HUES6 (cell line): Measurements from ENCODE around the gene ZBED1.

Experiments used
- H3K27ac ChIP-seq: 2 replicates; pipeline ENCODE4 v1.7.0; 2013; ENCODE audit warnings: low read depth, mild to moderate bottlenecking, low read length, inconsistent platforms
- H3K27me3 ChIP-seq: 2 replicates; pipeline ENCODE4 v1.6.1; 2013; ENCODE audit warnings: low read length; ENCODE audit not compliant: control insufficient read depth, insufficient read depth
- H3K36me3 ChIP-seq: 2 replicates; pipeline ENCODE4 v1.6.1; 2013; ENCODE audit warnings: low read length; ENCODE audit not compliant: control insufficient read depth, insufficient read depth
- H3K4me1 ChIP-seq: 2 replicates; pipeline ENCODE4 v1.6.1; 2013; ENCODE audit warnings: low read length; ENCODE audit not compliant: control insufficient read depth, insufficient read depth
- H3K4me3 ChIP-seq: 2 replicates; pipeline ENCODE4 v1.5.1; 2013; ENCODE audit warnings: low read depth, low read length
- H3K9ac ChIP-seq: one replicate; pipeline ENCODE4 v1.6.1; 2013; ENCODE audit warnings: mild to moderate bottlenecking, low read length
- H3K9me3 ChIP-seq: 2 replicates; pipeline ENCODE4 v1.6.1; 2013; ENCODE audit warnings: low read depth, low read length; ENCODE audit not compliant: control insufficient read depth, insufficient read depth

Gene ZBED1

DNA sequence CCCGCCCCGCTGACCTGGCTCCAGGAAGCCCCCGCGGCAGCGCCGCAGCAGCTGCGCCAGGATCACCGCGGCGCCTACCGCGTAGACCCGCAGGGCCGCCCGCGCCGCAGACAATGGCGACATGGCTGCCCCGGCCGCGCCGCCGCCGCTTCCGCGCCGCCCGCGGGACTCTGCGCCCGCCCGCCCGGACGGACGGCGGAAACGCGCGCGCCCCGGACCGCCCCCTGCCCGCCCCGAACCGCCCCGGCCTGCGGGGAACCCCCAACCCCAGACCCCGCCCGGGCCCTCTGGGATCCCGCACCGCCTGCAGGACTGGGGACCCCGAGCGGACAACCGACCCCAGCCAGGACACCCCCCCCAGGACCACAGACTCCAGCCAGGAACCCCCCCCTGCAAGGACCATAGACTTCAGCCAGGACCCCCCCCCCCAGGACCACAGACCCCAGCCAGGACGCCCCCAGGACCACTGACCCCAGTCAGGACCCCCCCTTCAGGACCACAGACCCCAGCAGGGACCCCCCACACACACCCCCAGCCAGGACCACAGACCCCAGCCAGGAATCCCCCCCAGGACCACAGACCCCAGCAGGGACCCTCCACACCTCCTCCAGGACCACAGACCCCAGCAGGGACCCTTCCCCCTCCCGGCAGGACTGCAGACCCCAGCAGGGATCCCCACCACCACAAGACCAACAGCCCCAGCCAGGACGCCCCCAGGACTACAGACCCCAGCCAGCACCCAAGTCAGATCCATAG, at the start of gene ZBED1, which contains the start of gene DHRSX:
Gene ZBED1 (minus strand): TSS at position 174 of the 756 bp plus-strand sequence. CDS start 10,257 bp downstream, outside the sequence.
Gene DHRSX (minus strand): TSS at position 174 of the 756 bp plus-strand sequence. CDS start 51 bp downstream, at position 123.
- Histone ChIP-seq H3K36me3 (peaks cover 4% of the 10 kb centered on the region; the same call in 1 of the 2 replicates), H3K4me1 (peaks cover 20% of the 10 kb centered on the region), H3K27ac (peak within 1 kb of the TSS; percentile 93), H3K9ac (peak within 1 kb of the TSS; percentile 86), H3K9me3 (no peaks in the 10 kb centered on the region), H3K4me3 (peak within 1 kb of the TSS; percentile 89), H3K27me3 (no peaks in the 10 kb centered on the region)

DNA sequence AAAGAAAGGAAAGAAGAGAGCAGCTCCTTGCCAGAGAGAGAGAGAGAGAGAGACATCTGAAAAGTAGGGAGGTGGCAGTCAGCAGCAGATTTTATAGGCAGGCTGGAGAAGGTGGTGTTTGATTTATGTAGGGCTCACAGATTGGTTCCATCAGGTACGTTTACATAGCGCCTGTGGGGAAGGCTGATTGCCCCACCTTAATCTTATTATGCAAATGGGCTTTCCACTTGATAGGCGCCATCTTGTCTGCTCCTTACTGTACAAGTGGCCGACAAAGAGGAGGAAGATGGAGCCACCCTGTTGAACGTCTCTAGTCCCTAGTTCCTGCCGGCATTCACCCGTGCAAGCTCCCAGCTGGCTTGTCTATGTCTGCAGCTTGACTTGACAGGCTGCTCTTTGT, 49.1 kb upstream of the ZBED1 start:
- H3K9ac ChIP-seq, result peak overlapping the region; percentile 0
- H3K36me3 ChIP-seq, result no peaks in the 10 kb centered on the region
- H3K27ac ChIP-seq, result peak overlapping the region; percentile 47
- H3K4me1 ChIP-seq, result peaks cover 24% of the 10 kb centered on the region
- H3K9me3 ChIP-seq, result peaks cover 17% of the 10 kb centered on the region
- no peaks in the 10 kb centered on the region for H3K27me3 ChIP-seq
- no peak overlapping the region for H3K4me3 ChIP-seq

DNA sequence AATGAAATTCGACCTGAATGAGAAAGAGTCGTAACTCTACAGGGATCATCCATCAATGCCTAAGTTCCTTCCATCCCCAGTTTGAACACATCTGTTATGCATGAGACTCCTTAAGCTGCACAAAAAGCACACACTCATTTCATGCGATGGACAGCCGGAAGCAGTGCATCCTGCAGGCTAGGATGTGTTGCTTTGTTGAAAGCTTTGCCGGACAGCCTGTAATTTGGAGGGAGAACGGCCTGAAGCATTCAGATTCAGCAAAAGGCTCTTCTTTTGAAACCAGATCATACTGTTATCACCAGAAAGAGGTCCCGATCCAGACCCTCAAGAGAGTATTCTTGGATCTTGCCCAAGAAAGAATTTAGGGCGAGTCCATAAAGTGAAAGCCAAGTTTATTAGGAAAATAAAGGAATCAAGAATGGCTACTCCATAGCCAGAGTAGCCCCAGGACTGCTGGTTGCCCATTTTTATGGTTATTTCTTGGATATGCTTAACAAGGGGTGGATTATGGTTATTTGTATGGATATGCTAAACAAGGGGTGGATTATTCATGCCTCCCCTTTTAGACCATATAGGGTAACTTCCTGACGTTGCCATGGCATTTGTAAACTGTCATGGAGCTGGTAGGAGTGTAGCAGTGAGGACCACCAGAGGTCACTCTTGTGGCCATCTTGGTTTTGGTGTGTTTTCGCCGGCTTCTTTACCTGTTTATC, 48.1 kb upstream of the ZBED1 start:
- Histone ChIP-seq H3K4me1 (peaks cover 24% of the 10 kb centered on the region), H3K4me3 (peak overlapping the region; percentile 9; the same call in 1 of the 2 replicates), H3K9me3 (peaks cover 24% of the 10 kb centered on the region), H3K36me3 (no peaks in the 10 kb centered on the region), H3K27me3 (no peaks in the 10 kb centered on the region), H3K9ac (no peak overlapping the region), H3K27ac (peak overlapping the region; percentile 78)

DNA sequence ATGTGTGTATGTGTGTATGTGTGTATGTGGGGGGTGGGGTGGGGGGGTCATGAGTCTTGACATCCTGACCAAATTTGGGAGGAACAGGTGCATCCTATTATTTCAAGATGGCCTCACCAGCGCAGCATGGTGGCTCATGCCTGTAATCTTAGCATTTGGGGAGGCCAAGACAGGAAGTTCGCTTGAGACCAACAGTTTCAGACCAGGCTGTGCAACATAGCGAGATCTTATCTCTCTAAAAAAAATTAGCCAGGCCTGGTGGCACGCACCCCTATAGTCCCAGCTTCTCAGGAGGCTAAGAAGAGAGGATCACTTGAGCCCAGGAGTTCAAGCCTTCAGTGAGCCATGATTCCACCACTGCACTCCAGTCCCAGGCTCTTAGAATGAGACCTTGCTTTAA, 47.0 kb upstream of the ZBED1 start:
- Histone ChIP-seq H3K9me3 (peaks cover 26% of the 10 kb centered on the region), H3K4me1 (peaks cover 24% of the 10 kb centered on the region), H3K36me3 (no peaks in the 10 kb centered on the region), H3K9ac (no peak overlapping the region), H3K4me3 (no peak overlapping the region), H3K27me3 (no peaks in the 10 kb centered on the region), H3K27ac (no peak overlapping the region)

DNA sequence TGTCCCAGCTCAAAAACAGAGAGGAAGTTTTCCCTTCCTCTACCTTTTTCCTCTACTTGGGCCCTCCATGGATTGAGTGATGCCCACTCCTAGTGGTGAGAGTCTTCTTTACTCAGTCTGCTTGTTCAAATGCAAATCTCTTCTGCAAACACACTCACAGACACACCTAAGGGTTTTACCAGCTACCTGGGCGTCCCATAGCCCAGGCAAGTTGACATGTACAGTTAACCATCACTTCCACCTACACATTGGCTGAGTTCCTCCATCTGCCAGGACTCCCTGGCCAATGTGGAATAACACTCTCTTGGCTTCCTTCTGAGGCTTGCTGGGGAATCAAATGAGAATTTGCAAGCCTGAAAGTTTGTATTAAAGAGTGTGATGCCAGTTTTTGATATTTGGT, 45.7 kb upstream of the ZBED1 start:
- Histone ChIP-seq H3K27me3 (no peaks in the 10 kb centered on the region), H3K9ac (no peak overlapping the region), H3K9me3 (peaks cover 26% of the 10 kb centered on the region), H3K36me3 (no peaks in the 10 kb centered on the region), H3K27ac (no peak overlapping the region), H3K4me1 (peaks cover 24% of the 10 kb centered on the region), H3K4me3 (no peak overlapping the region)

DNA sequence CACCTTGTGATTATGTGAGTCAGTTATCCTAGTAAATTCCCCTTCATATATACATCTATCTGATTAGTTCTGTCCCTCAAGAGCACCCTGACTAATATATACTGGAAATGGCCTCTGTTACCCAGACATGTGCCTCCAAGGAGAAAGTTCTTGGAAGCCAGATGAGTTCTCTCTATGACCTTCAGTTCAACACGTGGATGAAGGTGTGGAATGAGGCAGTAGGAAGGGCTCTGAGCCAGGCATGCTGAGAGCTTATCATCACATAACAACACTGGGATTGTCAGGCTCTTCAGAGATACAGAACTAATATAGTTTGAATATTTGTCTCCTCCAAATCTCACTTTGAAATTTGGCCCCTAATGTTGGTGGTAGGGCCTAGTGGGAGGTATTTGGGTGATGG, 44.4 kb upstream of the ZBED1 start:
- Histone ChIP-seq H3K27me3 (no peaks in the 10 kb centered on the region), H3K36me3 (no peaks in the 10 kb centered on the region), H3K4me1 (peaks cover 18% of the 10 kb centered on the region), H3K4me3 (no peak overlapping the region), H3K9ac (no peak overlapping the region), H3K9me3 (peaks cover 26% of the 10 kb centered on the region), H3K27ac (no peak overlapping the region)

DNA sequence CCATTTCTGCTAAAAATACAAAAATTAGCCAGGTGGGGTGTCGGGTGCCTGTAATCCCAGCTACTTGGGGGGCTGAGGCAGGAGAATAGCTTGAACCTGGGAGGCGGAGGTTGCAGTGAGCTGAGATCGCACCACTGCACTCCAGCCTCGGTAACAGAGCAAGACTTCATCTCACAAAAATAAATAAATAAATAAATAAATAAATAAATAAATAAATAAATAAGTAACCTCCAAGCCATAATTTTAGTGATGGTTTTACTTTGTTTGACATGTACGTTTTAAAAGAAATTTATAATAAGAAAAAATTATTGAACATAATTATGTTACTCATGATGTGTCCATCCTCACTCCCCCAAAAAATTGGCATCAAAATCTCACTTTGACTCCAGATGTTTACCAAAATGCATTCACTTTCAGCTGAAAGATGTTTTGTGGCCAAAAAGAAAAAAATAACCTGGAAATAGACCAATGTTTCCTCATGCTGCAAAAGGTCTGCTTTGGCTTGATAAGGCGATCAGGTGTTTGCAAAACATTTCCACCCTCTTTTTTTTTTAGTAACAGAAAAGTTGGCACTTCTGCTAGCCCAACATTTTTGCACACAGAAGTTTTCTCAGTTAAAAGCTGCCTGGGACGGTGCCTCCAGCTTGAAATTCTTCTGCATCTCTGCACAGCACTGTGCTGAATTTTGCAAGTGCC, 42.2 kb upstream of the ZBED1 start:
- Histone ChIP-seq H3K27me3 (no peaks in the 10 kb centered on the region), H3K4me3 (no peak overlapping the region), H3K27ac (no peak overlapping the region), H3K9ac (no peak overlapping the region), H3K36me3 (no peaks in the 10 kb centered on the region), H3K9me3 (peaks cover 26% of the 10 kb centered on the region), H3K4me1 (no peaks in the 10 kb centered on the region)

DNA sequence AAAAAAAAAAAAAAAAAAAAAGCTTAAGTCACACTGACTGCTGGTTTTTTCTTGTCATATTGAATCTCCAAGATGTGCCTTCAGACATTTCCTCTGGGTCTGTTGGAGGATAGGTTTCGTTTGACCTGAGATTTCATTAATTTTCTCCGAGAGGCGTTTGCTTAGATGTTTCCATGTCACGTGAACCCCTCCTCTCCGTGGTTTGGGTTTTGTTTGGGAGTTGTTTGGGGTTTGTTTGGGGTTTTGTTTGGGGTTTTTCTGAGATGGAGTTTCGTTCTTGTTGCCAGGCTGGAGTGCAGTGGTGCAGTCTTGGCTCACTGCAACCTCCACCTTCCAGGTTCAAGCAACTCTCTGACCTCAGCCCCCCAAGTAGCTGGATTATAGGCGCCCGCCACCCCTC, 40.8 kb upstream of the ZBED1 start:
- Histone ChIP-seq H3K27me3 (no peaks in the 10 kb centered on the region), H3K36me3 (no peaks in the 10 kb centered on the region), H3K9me3 (peaks cover 22% of the 10 kb centered on the region), H3K9ac (no peak overlapping the region), H3K27ac (no peak overlapping the region), H3K4me3 (no peak overlapping the region), H3K4me1 (no peaks in the 10 kb centered on the region)

DNA sequence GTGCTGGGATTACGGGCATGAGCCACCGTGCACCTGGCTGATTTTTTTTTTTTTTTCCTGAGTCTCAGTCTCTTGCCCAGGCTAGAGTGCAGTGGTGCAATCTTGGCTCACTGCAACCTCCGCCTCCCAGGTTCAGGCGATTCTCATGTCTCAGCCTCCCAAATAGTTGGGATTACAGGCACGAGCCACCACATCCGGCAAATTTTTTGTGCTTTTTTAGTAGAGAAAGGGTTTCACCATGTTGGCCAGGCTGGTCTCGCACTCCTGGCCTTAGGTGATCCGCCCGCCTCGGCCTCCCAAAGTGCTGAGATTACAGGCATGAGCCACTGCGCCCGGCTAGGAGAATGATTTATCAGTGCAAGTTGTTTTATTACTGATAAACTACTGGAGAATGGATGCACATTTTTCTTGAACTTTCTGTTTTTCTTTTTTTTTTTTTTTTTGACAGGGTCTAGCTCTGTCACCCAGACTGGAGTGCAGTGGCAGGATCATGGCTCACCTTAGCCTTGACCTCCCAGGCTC, 39.7 kb upstream of the ZBED1 start:
- Histone ChIP-seq H3K9ac (no peak overlapping the region), H3K4me1 (no peaks in the 10 kb centered on the region), H3K27ac (no peak overlapping the region), H3K36me3 (no peaks in the 10 kb centered on the region), H3K27me3 (no peaks in the 10 kb centered on the region), H3K4me3 (no peak overlapping the region), H3K9me3 (peaks cover 11% of the 10 kb centered on the region)

DNA sequence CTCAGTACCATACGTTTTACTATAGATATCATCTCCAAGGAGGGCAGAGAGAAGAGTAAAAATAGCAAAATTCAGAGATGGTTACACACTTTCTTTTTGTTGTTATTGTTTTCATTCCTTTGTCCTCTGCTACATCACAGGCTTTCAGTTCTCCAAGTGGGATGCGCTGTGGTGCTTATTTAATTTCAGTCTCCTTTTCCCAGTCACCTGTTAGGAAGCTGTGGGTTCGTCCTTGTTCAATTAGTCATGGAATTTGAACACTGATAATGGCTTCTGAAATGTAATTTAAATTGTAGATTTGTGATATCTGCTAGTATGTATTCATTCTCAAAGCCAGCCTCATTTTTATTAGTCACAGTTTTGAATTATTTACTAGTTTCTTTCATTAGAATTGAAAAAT, 38.8 kb upstream of the ZBED1 start:
- H3K4me3 ChIP-seq, result no peak overlapping the region
- peaks cover 8% of the 10 kb centered on the region for H3K9me3 ChIP-seq
- H3K4me1 ChIP-seq, result no peaks in the 10 kb centered on the region
- H3K36me3 ChIP-seq, result no peaks in the 10 kb centered on the region
- no peak overlapping the region for H3K9ac ChIP-seq
- H3K27me3 ChIP-seq, result no peaks in the 10 kb centered on the region
- no peak overlapping the region for H3K27ac ChIP-seq
